ACHN (cell line): ENCODE results near the gene HMCN1.

Source experiments
- DNase-seq: peaks from one replicate; pipeline ENCODE4 v3.0.0-alpha.2; 2015
- in situ Hi-C: cut with HindIII; loops from 2 replicates; pipeline ENCODE4 v1.10.0; 2017; ENCODE audit warnings: low sequenced_read_pairs, low pct_ligation_motif_present, low pct_unique_long_range_greater_than_20kb

HMCN1 gene

GRCh38 chr1:185834371-185834905 lies 100.2 kb downstream of the HMCN1 start:
- no peak for DNase-seq
- in situ Hi-C loops = no loop called here

- in situ Hi-C loops = no loop called here
Observed at GRCh38 chr1:185835191-185835590, 101.0 kb downstream of the HMCN1 start.

GRCh38 chr1:185837711-185838110 lies 103.5 kb downstream of the HMCN1 start:
- in situ Hi-C loops = no loop called here
- no peak for DNase-seq

More at GRCh38 chr1:185835191-185835590, 101.0 kb downstream of the HMCN1 start:
- DNase-seq = no peak

- DNase-seq = no peak
- in situ Hi-C loops = no loop called here
Observed at GRCh38 chr1:185838111-185838510, 103.9 kb downstream of the HMCN1 start.

GRCh38 chr1:185840880-185841279 lies 106.7 kb downstream of the HMCN1 start:
- in situ Hi-C loops = no loop called here
- no peak for DNase-seq

GRCh38 chr1:185843297-185843869 lies 109.2 kb downstream of the HMCN1 start:
- in situ Hi-C loops = no loop called here
- DNase-seq = no peak

- in situ Hi-C loops = no loop called here
- DNase-seq = no peak
Observed at GRCh38 chr1:185843986-185844385, 109.8 kb downstream of the HMCN1 start.

- in situ Hi-C loops = no loop called here
- no peak for DNase-seq
Observed at GRCh38 chr1:185846672-185847444, 112.7 kb downstream of the HMCN1 start.

GRCh38 chr1:185849014-185849413 lies 114.8 kb downstream of the HMCN1 start:
- no peak for DNase-seq
- in situ Hi-C loops = no loop called here

GRCh38 chr1:185850366-185850765 lies 116.2 kb downstream of the HMCN1 start:
- no peak for DNase-seq
- in situ Hi-C loops = no loop called here

GRCh38 chr1:185853739-185854138 lies 119.5 kb downstream of the HMCN1 start:
- in situ Hi-C loops = no loop called here
- DNase-seq = no peak

- in situ Hi-C loops = no loop called here
Observed at GRCh38 chr1:185856482-185856881, 122.3 kb downstream of the HMCN1 start.

GRCh38 chr1:185857442-185857841 lies 123.3 kb downstream of the HMCN1 start:
- no peak for DNase-seq
- in situ Hi-C loops = no loop called here

More at GRCh38 chr1:185856482-185856881, 122.3 kb downstream of the HMCN1 start:
- DNase-seq = no peak

- in situ Hi-C loops = no loop called here
- no peak for DNase-seq
Observed at GRCh38 chr1:185860311-185860710, 126.1 kb downstream of the HMCN1 start.

- in situ Hi-C loops = no loop called here
- no peak for DNase-seq
Observed at GRCh38 chr1:185860859-185861258, 126.7 kb downstream of the HMCN1 start.

GRCh38 chr1:185861630-185862029 lies 127.4 kb downstream of the HMCN1 start:
- no peak for DNase-seq
- in situ Hi-C loops = no loop called here

GRCh38 chr1:185862235-185862634 lies 128.0 kb downstream of the HMCN1 start:
- no peak for DNase-seq
- in situ Hi-C loops = no loop called here

GRCh38 chr1:185864331-185864730 lies 130.1 kb downstream of the HMCN1 start:
- DNase-seq = no peak
- in situ Hi-C loops = no loop called here

GRCh38 chr1:185864889-185865517 lies 130.8 kb downstream of the HMCN1 start:
- in situ Hi-C loops = no loop called here
- no peak for DNase-seq
